CD4-positive, alpha-beta T cell treated with Interleukin-17A for 4 hours (primary cell): Measurements from ENCODE around the gene TWF2.
A peak's percentile ranks its signal among the peaks of the same experiment; 100 is the strongest.

Experiments
- DNase-seq: peaks from one replicate; pipeline ENCODE4 v3.0.0-alpha.2; 2020; ENCODE audit warnings: mixed read lengths

TWF2 gene

GRCh38 chr3:52256622-52257021 lies 17.7 kb upstream of the TWF2 start:
- DNase-seq, result no peak

- no peak for DNase-seq
These were observed 17.2 kb upstream of the TWF2 start for GRCh38 chr3:52256159-52256558.

- no peak for DNase-seq
These were observed 15.7 kb upstream of the TWF2 start for GRCh38 chr3:52254608-52255007.

- peak; percentile 87 for DNase-seq
These were observed 14.7 kb upstream of the TWF2 start for GRCh38 chr3:52253314-52254304.

GRCh38 chr3:52250122-52250521 lies 11.2 kb upstream of the TWF2 start:
- no peak for DNase-seq

GRCh38 chr3:52249683-52250082 lies 10.7 kb upstream of the TWF2 start:
- no peak for DNase-seq

- DNase-seq, result peak; percentile 67
These were observed 10.0 kb upstream of the TWF2 start for GRCh38 chr3:52248816-52249547.

GRCh38 chr3:52248165-52248541 lies 9.2 kb upstream of the TWF2 start:
- no peak for DNase-seq

- DNase-seq, result no peak
These were observed 8.6 kb upstream of the TWF2 start for GRCh38 chr3:52247409-52248164.

GRCh38 chr3:52246728-52247408 lies 7.9 kb upstream of the TWF2 start:
- peak; percentile 24 for DNase-seq

- DNase-seq, result peak; percentile 23
These were observed 7.3 kb upstream of the TWF2 start for GRCh38 chr3:52246264-52246620.

- DNase-seq, result peak; percentile 79
These were observed 6.6 kb upstream of the TWF2 start, which contains the start of gene PPM1M for GRCh38 chr3:52245322-52246263. TSS of gene PPM1M (plus strand) at chr3:52245759. CDS start at chr3:52245825, 66 bp downstream.

- peak; percentile 44 for DNase-seq
These were observed 5.1 kb upstream of the TWF2 start for GRCh38 chr3:52243791-52244628.

GRCh38 chr3:52242039-52242438 lies 3.1 kb upstream of the TWF2 start:
- DNase-seq, result no peak

GRCh38 chr3:52240886-52241370 lies 2.0 kb upstream of the TWF2 start:
- no peak for DNase-seq

GRCh38 chr3:52240059-52240885 lies 1.3 kb upstream of the TWF2 start:
- DNase-seq, result peak; percentile 67

- DNase-seq, result no peak
These were observed 681 bp downstream of the TWF2 start for GRCh38 chr3:52238193-52238760.

GRCh38 chr3:52237657-52238172 lies 1.2 kb downstream of the TWF2 start:
- DNase-seq, result no peak
